K562 (cell line): ENCODE measurements around the gene MYH6.

Source experiments
- BRCA1 ChIP-seq, 2 experiments: fragments of 450-650 bp in 1 of 2; sonication (generic) in 1 of 2; formaldehyde crosslinking in 1 of 2; IDR thresholded peaks; 2 replicates each; pipeline versions ENCODE4 v1.5.0 to v1.6.1; 2017 to 2020; ENCODE audit warnings: mild to moderate bottlenecking in 1 of 2, missing genetic modification reagents in 1 of 2
- CTCF ChIP-seq, 3 experiments: IDR thresholded peaks in 2 of 3; conservative IDR thresholded peaks in 1 of 3; 2 replicates each; pipeline ENCODE4 v1.5.1; 2011 to 2012; ENCODE audit warnings: low read length in 3 of 3, mild to moderate bottlenecking in 3 of 3, control low read depth in 2 of 3, improper control_type of control experiment in 1 of 3, inconsistent platforms in 1 of 3, low read depth in 1 of 3, mixed read lengths in 1 of 3, moderate library complexity in 1 of 3; ENCODE audit not compliant: insufficient read depth in 2 of 3
- HLTF ChIP-seq: fragments of 450-650 bp; IDR thresholded peaks from 2 replicates; pipeline ENCODE4 v1.6.1; 2016
- NR2C2 ChIP-seq, 2 experiments: fragments of 200-800 bp in 1 of 2; sonication (Bioruptor generic) in 1 of 2; sonication (generic) in 1 of 2; formaldehyde crosslinking in 1 of 2; IDR thresholded peaks; 2 replicates each; pipeline versions ENCODE4 v1.6.1 to v1.8.0; 2016 to 2022; ENCODE audit warnings: mild to moderate bottlenecking in 1 of 2, missing compliant biosample characterization in 1 of 2, missing genetic modification characterization in 1 of 2, missing genetic modification reagents in 1 of 2
- YY1 ChIP-seq, 3 experiments: IDR thresholded peaks; 2 replicates each; pipeline ENCODE4 v1.6.1; 2011; ENCODE audit warnings: low read length in 2 of 3, mild to moderate bottlenecking in 2 of 3, moderate library complexity in 2 of 3, borderline replicate concordance in 1 of 3, control low read depth in 1 of 3, low read depth in 1 of 3; ENCODE audit not compliant: insufficient read depth in 3 of 3, insufficient replicate concordance in 2 of 3, control insufficient read depth in 1 of 3, insufficient read length in 1 of 3; ENCODE audit errors: extremely low read depth in 1 of 3

GRCh38 chr14:23433457-23433856, 25.4 kb upstream of the MYH6 start:
- no peak for TF ChIP-seq BRCA1 (IDR thresholded peaks at IDR 0.05)
- no peak for TF ChIP-seq BRCA1 (CRISPR knock-in tag; IDR thresholded peaks at IDR 0.05)
- TF ChIP-seq YY1 (IDR thresholded peaks at IDR 0.05; ENCODE audit: borderline replicate concordance in 1 of 3, control insufficient read depth in 1 of 3, extremely low read depth in 1 of 3, insufficient read depth in 3 of 3, insufficient read length in 1 of 3, insufficient replicate concordance in 2 of 3, low read depth in 1 of 3, low read length in 2 of 3): no peak
- TF ChIP-seq HLTF: no peak
- TF ChIP-seq CTCF (IDR thresholded peaks at IDR 0.05 in 2 of 3, conservative IDR thresholded peaks at IDR 0.05 in 1 of 3; ENCODE audit: insufficient read depth in 2 of 3, low read depth in 1 of 3, low read length in 3 of 3): peak; percentile 39 to 53 (median 50)
- TF ChIP-seq NR2C2 (CRISPR knock-in tag; IDR thresholded peaks at IDR 0.05): no peak
- TF ChIP-seq NR2C2 (tag; IDR thresholded peaks at IDR 0.05): no peak
